GM15510 (cell line): ENCODE results near the gene DYSF.

Experiments
- POLR2A ChIP-seq: IDR thresholded peaks from 3 replicates; pipeline ENCODE4 v1.6.1; 2011; ENCODE audit warnings: borderline replicate concordance; ENCODE audit not compliant: insufficient read length; ENCODE audit errors: extremely low read depth

Gene DYSF

DNA sequence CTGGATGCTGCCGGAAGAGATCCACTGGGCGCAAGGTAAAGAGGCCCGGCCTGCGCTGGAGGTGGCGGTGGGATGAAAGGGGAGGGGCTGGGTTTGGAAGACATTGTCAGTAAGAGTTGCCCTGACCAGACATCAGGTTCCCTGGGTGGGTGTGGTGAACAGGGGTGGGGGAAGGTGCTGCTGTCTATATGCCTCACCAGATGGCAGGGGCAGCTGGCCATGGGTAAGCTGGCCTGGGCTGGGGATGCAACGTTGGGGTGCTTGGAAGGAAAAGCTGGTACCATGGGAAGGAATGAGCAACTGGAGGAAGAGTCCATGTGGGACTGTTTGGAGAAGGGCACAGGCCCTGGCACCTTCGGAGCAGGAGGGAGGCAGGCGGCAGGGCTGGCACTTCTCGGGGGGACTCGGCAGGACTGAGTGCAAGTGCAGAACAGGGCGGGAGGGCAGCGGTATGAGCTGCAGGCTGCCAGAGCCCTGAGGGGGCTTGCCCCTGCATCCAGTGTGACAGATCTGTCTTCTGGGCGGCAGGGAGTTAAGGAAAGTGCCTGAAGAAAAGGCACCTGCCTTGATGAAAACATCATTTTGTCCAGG is 146.4 kb downstream of the DYSF start:
- TF ChIP-seq POLR2A: no peak

DNA sequence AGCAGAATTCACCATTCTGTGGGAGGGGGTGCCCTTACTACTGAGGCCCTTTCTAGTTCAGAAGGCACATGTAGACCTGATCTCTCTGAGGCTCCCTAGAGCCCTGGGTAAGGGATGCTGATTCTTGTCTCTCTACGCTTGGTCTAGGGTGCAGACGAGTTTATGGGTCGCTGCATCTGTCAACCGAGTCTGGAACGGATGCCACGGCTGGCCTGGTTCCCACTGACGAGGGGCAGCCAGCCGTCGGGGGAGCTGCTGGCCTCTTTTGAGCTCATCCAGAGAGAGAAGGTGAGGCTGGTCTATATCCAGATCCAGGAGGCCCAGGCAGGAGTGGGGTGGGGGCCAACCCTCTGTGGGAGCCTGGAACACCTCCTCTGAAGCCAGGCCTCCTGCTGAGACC is 147.2 kb downstream of the DYSF start:
- TF ChIP-seq POLR2A: no peak

DNA sequence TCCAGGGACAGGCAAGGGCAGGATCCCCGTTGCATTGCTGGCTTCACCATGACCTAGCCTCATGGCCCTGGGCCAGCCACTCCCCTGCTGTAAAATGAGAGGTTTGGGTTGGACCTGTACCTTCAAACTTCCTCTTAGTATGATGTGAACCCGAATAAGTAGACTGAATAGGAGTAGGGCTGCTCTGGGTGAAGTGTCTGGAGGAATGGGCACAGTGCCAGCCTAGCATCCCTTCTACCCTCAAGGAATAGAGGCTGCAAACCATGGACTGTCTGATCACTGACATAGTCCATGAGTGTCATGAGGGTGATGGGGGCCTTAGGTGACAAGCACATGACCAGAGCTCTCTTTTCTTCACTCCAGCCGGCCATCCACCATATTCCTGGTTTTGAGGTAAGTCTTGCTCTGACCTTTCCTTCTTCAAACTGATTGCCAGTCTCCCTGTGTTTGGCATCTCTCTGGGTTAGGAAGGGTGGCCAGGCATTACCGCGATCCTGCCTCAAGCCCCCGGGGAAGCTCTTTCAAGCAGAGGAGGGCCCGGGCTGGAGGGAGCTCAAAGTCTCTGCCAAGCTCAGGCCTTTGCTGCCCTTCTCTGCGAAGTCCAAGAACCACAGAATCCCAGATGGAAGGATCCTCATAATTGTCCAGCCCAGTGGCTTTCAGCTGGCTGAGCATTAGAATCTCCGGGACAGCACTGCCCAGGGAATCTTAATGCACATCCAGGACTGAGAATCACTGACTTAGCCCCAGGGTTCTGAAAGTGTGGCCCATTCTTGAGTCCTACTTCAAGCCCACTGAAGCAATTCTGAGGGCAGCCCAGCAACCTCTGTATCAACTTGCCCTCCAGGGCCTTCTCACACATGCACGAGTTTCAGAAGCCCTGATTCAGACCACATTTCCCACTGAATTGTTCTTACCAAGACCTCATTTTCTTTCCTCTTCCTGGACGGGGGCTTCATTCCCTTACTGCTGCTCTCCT is 148.1 kb downstream of the DYSF start:
- TF ChIP-seq POLR2A: no peak

DNA sequence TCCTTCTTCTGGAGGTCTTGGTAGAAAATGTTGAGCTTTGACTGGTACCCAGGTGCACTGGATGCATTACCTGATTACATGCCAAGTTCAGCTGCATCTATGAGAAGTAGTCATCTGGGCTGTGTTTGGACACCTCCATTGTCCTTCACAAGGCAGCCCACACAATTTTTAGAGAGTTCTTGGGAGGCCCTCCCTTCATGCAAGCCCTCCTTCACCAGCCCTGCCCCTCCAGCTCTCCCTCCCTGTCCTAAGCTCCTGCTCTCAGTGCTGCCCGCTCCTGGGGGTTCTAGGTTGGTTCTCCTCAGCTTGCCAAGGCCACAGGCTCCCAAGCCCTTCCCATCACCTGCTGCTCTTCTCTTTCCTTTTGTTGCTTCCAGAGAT is 148.7 kb downstream of the DYSF start:
- TF ChIP-seq POLR2A: no peak

DNA sequence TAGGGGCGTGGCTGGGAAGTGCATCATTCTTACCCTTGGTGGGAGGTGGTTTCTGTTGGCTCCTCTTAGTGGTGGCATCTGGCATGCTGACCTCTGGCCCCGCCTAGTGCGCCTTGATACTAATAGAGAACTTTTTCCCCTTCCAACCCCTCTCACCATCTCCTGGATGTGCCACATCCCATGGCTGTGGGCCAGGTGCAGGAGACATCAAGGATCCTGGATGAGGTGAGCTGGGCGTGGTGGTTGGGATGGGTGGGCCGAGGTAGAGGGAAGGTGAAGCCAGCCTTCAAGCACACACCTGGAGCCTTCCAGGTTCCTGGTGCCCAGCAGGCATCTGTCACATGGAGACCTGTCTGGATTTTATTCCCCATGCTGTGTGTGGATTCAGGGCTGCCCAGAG is 149.2 kb downstream of the DYSF start:
- no peak for TF ChIP-seq POLR2A

DNA sequence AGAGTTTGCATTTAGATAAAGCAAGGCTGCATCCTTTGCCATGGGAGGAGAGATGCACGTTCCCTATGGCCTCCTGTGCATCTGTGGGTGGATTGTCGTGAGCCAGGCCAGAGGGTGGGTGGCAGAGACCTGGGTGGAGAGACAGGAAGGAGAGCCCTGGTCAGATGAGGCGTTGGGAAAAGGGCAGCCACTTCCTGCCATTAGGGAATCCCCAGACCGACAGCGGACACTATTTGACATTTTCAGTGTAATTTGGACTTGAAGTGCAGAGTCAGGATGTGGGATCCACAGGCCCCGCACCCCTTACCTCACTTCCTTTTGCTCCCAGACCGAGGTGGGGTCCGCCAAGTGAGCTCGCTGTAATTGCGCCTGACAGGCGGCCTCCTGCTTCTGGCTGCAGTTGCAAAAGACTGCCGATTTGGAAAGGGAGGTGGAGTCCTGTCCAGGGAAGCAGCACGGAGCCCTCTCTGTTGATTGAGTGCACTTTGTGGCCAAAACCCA is 150.0 kb downstream of the DYSF start:
- no peak for TF ChIP-seq POLR2A

DNA sequence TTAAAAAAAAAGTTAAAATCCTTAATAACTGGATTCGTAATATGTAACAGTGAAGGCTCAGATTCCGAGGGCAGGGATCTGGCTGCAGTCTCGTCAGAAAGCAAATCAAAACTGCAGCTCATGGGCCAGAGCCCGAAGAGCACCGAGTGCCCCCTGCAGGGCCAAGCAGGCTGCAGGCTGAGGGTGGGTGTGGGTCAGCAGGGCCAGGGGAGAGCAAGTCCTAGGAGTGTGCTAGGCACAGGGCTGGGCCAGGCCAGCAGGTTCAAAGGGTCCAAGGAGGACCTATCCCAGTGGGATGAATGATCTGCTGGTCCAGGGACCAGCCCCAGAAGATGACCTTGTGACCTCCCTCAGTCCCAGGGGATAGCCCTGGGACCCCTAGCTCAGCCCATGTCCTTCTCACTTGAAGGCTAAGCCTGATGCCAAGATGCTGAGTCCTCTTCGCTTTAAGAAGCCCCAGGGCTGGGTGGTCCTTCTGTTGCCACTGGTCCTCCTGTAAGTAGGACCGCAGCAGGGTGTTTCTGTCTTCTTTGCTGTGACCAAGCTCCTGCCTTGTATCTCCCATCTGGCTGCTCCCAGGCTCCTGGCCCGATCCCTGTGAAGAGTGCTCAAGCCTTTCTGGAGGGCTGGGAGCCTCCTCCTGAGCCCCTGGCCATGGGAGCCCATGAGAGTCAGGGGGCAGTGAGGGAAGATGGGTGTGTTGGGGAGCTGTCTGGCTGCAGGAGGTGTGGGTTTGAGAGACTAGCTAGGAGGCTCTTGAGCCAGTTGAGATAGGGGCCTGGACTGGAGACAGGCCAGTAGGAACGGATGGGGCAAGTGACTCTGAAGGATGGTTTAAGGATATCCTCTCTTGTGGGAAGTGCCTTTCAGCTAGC is 150.7 kb downstream of the DYSF start:
- TF ChIP-seq POLR2A: no peak

DNA sequence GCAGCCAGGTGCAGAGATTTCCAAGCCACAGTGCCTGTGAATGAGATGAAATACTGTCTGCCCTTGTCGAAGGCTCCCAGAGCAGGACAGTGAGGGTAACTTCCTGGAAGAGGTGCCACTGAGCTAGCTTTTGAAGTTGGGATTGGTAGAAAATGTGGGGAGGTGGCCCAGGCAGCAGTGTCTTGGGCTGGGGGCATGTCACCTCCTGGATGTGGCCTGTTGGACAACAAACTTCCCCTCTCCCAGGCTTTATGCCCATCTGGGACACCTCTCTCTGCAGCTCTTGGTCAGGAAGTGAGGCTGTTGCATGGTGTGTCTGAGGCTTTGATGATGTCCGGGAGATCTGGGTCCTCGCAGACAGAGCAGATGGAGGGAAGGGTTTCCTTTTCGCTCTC is 151.4 kb downstream of the DYSF start:
- no peak for TF ChIP-seq POLR2A

DNA sequence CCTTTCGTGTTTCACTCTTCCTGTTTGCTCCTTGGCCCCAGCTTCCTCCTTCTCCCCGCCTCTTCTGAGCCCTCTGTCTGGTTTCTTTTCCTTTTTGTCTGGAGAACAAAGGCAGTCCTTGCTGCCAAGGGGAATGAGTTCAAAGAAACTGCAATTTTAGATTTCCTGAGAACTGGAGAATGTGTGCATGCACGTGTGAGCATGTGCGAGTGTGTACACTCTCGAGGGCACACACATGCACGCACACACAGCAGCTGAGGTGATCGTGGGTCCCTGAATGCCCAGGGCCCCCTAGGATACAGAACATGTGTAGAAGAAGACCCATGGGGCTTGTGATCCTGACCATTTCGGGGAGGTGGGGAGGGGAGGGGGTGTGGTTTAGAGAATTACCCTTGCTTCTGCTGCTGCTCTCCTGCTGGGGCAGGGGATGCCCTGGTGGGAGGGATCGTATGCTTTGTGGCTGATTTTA is 151.8 kb downstream of the DYSF start:
- TF ChIP-seq POLR2A: no peak

DNA sequence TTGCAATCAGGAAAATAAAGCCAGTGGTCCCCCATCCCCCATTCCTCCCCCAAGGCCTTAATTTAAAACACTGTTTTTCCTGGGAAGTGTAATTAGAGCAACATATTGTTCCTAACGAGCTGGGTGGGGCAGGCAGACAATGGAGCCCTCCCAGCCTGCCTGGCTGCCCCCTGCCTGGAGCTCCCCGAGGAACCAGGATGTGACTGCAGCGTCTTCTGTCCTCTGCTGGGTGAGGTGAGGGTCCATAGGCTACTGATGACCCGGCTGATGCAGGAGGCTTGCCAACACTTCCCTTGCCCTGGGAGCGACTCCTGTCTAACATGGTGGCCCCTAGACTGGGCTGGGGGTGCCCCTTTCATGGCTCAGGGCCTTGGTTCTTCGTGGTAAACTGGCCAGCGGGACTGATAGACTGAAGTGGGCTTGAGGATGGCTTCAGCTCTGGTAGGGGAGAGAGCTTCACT is 152.4 kb downstream of the DYSF start:
- no peak for TF ChIP-seq POLR2A

DNA sequence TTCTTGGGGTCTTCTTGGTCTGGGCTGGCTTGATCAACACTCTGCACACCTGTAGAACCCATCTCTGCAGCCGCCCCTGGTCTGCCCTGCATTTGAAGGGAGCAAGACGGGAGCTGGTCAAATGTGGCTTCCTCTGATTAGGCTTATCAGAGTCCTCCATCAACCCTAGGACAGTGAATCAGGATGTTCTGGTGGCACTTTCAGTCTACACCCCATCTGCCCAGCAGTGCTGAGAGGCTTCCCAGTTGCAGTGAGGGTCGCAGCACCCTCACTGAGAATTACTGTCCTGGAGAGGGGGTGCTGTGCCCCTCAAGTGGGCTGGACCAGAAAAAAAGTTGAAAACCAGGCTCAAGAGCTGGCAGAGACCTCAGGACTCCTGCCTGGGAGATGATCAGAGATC is 152.9 kb downstream of the DYSF start:
- no peak for TF ChIP-seq POLR2A

DNA sequence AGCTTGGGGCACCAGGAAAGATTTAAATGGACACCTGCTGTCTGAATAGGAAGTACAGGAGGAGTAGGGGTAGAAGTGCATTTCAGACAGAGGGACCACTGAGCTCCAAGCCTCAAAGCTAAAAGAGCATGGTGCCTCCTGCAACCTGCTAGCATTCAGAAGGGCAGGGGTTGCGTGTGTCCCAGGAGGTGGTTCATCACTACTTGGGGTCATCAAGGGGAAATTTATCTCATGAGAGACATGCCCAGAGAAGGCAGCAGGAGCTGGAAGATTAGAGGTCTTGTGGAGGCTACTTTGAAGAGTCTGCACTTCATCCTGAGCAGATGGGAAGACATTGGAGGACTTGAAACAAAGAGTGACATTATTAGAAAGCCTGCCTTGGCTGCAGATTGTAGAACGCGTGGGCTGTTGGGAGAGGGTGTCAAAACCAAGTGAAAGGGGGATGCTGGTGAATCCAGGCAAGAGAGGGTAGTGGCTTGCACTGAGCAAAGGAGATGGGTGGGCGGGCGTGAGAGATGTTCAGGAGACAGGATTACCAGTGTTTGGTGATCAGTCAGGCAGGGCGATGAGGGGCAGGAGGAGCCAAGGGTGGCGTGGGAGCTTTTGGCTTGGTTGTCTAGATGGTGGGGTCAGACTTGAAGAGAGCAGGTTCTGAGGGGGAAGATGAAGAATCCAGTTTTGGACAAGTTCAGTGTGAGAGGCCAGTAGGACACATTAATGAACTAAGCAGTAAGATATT is 154.0 kb downstream of the DYSF start:
- no peak for TF ChIP-seq POLR2A

DNA sequence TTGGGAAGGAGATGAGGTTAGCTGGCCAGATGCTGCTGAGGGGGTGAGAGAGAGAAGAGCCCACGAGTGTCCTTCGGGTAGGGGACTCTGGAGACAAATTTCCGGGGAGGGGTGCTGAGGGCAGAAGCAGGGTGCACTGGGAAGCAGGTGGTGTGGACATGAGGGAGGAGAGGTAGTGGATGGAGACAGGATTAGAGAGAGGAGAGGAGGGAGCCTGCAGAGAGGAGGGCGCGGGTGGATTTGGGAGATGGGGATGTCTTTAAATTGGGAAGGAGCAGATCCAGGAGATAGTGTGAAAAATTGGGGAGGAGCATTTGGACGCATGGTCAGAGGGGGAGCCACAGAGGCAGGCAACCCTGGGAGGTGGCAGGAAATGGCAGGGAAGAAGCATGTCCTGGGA is 154.7 kb downstream of the DYSF start:
- no peak for TF ChIP-seq POLR2A

DNA sequence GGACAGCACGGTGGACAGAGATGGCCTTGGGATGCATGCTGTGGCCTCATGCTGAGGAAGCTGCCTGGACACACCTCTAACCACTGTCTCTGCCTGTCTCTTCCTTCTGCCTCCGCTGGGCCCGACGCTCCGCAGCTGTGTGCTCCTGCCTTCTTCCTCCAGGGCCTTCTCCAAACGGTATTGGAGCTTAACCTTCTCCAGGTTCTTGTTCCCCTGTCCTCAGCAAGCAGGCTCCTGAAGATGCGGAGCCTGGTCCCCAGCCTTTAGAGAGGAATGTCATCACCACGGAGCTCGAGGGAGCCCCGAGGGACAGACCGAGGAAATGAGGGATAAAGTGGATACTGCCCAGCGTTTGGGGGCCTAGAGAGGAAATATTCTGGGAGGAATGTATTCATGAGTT is 155.1 kb downstream of the DYSF start:
- no peak for TF ChIP-seq POLR2A

DNA sequence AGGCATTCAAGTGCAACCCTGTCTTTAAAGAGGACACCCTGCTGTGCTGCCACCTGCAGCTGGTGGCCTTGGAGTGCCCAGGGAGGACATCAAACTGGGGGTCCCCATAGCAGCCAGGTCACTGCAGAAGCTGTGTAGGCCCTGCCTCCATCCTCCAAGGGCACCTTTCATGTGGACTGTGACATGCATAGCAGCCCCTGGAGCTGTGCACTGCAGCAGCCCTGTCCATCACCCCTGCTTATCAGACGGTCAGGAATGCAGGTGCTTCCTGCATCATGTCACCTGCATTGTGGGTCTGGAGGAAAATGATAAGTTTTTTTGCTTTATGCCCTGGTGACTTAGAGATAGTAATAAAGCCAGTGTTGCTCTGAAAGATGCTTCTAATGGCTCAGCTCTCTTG is 155.7 kb downstream of the DYSF start:
- no peak for TF ChIP-seq POLR2A

DNA sequence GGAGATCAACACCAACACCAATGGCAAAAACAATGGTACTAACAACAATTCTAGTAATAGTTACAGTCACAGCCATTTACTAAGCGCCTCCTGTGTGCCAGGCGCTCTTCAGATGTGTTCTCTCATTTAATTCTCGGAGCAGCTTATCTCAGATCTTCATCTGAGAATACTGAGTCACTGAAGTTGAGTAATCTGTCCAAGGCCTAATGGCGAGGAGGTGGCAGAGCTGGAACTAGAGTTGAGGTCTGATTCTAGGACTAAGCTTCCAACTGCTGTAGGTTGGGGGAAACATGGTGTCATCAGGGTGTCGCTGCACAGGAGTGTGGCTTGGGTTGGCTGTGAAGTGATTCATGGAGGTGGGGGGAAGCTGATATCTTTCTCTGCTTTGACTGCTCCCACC is 156.1 kb downstream of the DYSF start:
- no peak for TF ChIP-seq POLR2A
